Measurements from ENCODE around the gene QTRT2.

Gene QTRT2

DNA sequence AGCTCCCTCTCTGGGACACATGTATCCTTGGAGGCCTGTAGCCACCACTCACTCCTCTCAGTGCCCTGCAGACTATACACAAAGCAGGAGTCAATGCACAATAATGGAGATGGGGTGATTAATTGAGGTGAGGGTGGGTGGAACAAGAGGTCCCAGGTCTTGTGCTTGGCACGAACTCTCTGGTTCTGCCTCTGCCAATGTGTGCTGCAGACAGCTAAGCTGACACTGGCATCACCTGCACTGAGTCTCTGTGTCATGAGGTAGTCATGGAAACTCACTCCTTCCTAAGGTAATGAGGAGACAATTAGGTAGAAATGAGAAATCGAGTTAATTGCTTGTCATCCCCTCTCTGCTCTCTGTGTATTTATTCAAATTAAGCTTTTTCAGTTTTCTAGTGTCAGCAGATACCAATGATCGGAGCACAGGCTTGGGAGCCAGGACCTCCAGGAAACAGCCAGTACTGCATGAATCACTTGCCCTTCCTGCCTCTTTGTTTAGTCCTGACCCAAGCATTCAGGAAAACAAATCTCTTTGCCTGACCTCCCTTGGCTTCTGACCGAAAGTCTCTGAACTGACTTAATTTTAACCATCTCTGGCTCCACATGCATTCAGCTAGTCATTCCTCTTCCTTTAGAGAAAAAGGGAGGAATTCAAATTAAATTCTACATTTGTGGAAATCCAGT, 65.6 kb downstream of the QTRT2 start:
- peak; percentile 95 for DNase-seq (ENCODE audit: low spot score)

DNA sequence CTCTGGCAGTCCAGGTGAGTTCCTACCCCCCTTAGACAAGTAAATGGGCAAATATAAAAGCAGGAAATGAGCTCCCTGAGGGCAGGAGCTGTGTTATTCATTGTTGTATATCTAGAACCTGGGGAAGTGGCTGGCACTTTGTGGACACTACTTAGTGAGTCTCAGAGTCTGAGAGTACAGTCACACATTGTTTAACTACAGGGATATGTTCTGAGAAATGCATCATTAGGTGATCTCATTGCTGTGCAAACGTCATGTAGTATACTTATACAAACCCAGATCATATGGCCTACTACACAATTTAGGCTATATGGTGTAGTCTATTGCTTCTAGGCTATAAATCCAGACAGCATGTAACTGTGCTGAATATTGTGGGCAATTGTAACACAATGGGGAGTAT, 69.9 kb downstream of the QTRT2 start:
- DNase-seq (ENCODE audit: low spot score), result no peak

DNA sequence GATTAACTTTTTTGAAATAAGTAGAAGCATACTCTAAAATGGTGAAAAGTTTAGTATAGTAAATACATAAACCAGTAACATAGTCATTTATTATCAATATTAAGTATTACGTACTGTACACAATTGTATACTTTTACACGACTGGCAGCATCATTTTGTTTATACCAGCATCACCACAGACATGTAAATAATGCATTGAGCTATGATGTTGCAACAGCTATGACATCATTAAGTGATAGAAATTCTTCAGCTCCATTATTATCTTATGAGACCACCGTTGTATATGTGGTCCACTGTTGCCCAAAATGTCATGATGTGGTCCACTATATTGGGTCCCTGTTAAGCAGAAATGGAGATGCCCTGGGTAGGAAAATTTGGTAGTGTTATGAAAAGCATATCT, 71.0 kb downstream of the QTRT2 start:
- DNase-seq (ENCODE audit: low spot score), result no peak

GRCh38 chr3:114128231-114128630, 71.7 kb downstream of the QTRT2 start:
- peak; percentile 41 for DNase-seq (ENCODE audit: low spot score)

- no peak for DNase-seq (ENCODE audit: low spot score)
These were observed 72.3 kb downstream of the QTRT2 start for GRCh38 chr3:114128826-114129225.

DNA sequence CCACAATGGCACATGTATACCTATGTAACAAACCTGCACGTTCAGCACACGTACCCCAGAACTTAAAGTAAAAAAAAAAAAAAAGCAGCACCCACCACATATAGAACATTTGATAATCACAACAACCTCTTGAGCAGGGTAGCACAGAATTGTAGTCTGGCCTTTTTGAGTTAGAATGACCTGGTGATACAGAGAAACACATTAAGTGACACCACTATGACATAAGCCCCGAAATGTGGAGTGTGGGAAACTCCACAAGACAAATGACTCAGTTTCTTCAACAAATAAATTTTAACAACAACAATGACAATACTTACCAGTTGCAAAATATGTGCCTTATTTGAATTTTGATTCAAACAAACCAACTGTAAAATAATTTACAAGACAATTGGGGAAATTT, 76.0 kb downstream of the QTRT2 start:
- no peak for DNase-seq (ENCODE audit: low spot score)

GRCh38 chr3:114133947-114134346, 77.4 kb downstream of the QTRT2 start:
- DNase-seq (ENCODE audit: low spot score), result no peak

All from kidney capillary endothelial cell (primary cell).